Spleen (tissue), 11 donors: ENCODE data around the gene CASTOR2. TPM values are rescaled to one million over a fixed set of nuclear protein-coding genes. Genes with fewer than 3 reads are reported as not detected.
A peak's percentile ranks its signal among the peaks of the same experiment; 100 is the strongest.

Source experiments
- DNase-seq: peaks from one replicate; pipeline ENCODE4 v3.0.0-alpha.2; 2020
- H3K27ac ChIP-seq, 8 donors: fragments of 200-600 bp; sonication (generic) in 7 of 8; 1 replicate in 4 of 8; 2 replicates in 4 of 8; pipeline versions ENCODE4 v1.5.0 to v1.8.0; 2016 to 2021; ENCODE audit warnings: inconsistent platforms in 4 of 8, mild to moderate bottlenecking in 4 of 8, moderate library complexity in 1 of 8
- H3K27me3 ChIP-seq, 7 donors: fragments of 200-600 bp; sonication (generic) in 6 of 7; replicated peaks in 1 of 7; 1 replicate in 4 of 7; 2 replicates in 3 of 7; pipeline versions ENCODE4 v1.5.0 to v1.8.0; 2016 to 2021; ENCODE audit warnings: inconsistent platforms in 3 of 7, mild to moderate bottlenecking in 1 of 7
- H3K36me3 ChIP-seq, 6 donors: fragments of 200-600 bp; sonication (generic) in 5 of 6; 1 replicate in 4 of 6; 2 replicates in 2 of 6; pipeline versions ENCODE4 v1.5.0 to v1.8.0; 2016 to 2021; ENCODE audit warnings: inconsistent platforms in 2 of 6
- H3K4me1 ChIP-seq, 6 donors: fragments of 200-600 bp; sonication (generic) in 5 of 6; 1 replicate in 3 of 6; 2 replicates in 3 of 6; pipeline versions ENCODE4 v1.5.0 to v1.8.0; 2016 to 2021; ENCODE audit warnings: inconsistent platforms in 3 of 6
- H3K4me3 ChIP-seq, 8 donors: fragments of 200-600 bp; sonication (generic) in 7 of 8; 1 replicate in 4 of 8; 2 replicates in 4 of 8; pipeline versions ENCODE4 v1.5.0 to v1.8.0; 2016 to 2021; ENCODE audit warnings: inconsistent platforms in 4 of 8, mild to moderate bottlenecking in 4 of 8, moderate library complexity in 2 of 8
- H3K9me3 ChIP-seq, 8 donors: fragments of 200-600 bp; sonication (generic) in 7 of 8; 1 replicate in 4 of 8; 2 replicates in 4 of 8; pipeline versions ENCODE4 v1.5.0 to v1.8.0; 2016 to 2021; ENCODE audit warnings: inconsistent platforms in 4 of 8
- CTCF ChIP-seq, 11 experiments: fragments of 200-600 bp in 7 of 11; fragments of 450-650 bp in 4 of 11; sonication (generic) in 4 of 11; IDR thresholded peaks in 8 of 11; conservative IDR thresholded peaks in 3 of 11; 1 replicate in 7 of 11; 2 replicates in 4 of 11; pipeline versions ENCODE4 v1.4.0 to v1.8.0; 2016 to 2021; ENCODE audit warnings: antibody characterized with exemption in 11 of 11, inconsistent platforms in 4 of 11, mild to moderate bottlenecking in 1 of 11
- POLR2A ChIP-seq, 3 donors: fragments of 450-650 bp; IDR thresholded peaks; one replicate each; pipeline ENCODE4 v1.5.1; 2017; ENCODE audit warnings: antibody characterized with exemption in 3 of 3, mild to moderate bottlenecking in 1 of 3
- POLR2AphosphoS5 ChIP-seq, 3 donors: sonication (generic); formaldehyde crosslinking; IDR thresholded peaks; one replicate each; pipeline ENCODE4 v1.5.1; 2017; ENCODE audit warnings: antibody characterized with exemption in 3 of 3
- WGBS, 5 donors: extraction: QIAGEN DNeasy Blood & Tissue Kit in 3 of 5; methylation state at CpG; one replicate each; pipeline versions ENCODE4 v1.1.5 to v1.1.7; 2013 to 2018; 5-methylcytosine and 5-hydroxymethylcytosine counted together
- intact Hi-C: fragments of 100-400 bp; cut with DNase I; formaldehyde crosslinking; loops from one replicate; pipeline ENCODE4 v1.15.0; 2023; ENCODE audit warnings: low total_unique reads
- polyA plus RNA-seq, 3 donors: library from polyadenylated mRNA; stranded (reverse); fragments of 200-250 nt; gene quantifications; one replicate each; pipeline ENCODE4 v1.2.1, GENCODE V29; 2013
- total RNA-seq, 7 donors: library from RNA; depleted of rRNA in 3 of 7; stranded (reverse); fragments of >200 nt in 3 of 7; fragmentation: NEBNext Ultra II Directional in 4 of 7; extraction: Animal tissue kit (Norgen Biotek cat#: 25700) in 4 of 7; gene quantifications; one replicate each; pipeline versions ENCODE4 v1.1.0 to v1.2.1, GENCODE V29; 2016 to 2021
- donor health status: healthy with polysubstance abuse.
- donor health status: DM: no; HTN: no; CAD: no; lungs with moderate emphysema.
- donor health status: DM: no; HTN: no; CAD: no.
- donor health status: Bipolar disorder and iron deficiency.
- donor health status: healthy.
- donor health status: DM: no; HTN: no; CAD: no.
- donor health status: DM: yes; HTN: yes; CAD: no.

The CASTOR2 gene
- total and polyA plus RNA-seq, 10 donors: 0.11 to 9.8 (median 5.6) TPM

- no peak overlapping the region for H3K4me3 ChIP-seq
- TF ChIP-seq CTCF (IDR thresholded peaks at IDR 0.05 in 8 of 11, conservative IDR thresholded peaks at IDR 0.05 in 3 of 11) (no peak), POLR2A (IDR thresholded peaks at IDR 0.05) (no peak), POLR2AphosphoS5 (IDR thresholded peaks at IDR 0.05) (no peak)
- H3K27ac ChIP-seq: peak overlapping the region in 1 of 8 donors; percentile 1
- no peaks in the 10 kb centered on the region for H3K9me3 ChIP-seq
- intact Hi-C loops: no loop called here
- DNase-seq: no peak
- H3K27me3 ChIP-seq: no peaks in the 10 kb centered on the region
- 76 to 90% (median 88%) methylated on average over 14 of the region's 14 CpGs for WGBS, 5 donors
- H3K4me1 ChIP-seq: no peaks in the 10 kb centered on the region
- peaks cover 5 to 100% (median 95%) of the 10 kb centered on the region in 6 donors for H3K36me3 ChIP-seq
These were observed 91.6 kb downstream of the CASTOR2 start for GRCh38 chr7:75055830-75056772.

- no peak for TF ChIP-seq CTCF (IDR thresholded peaks at IDR 0.05 in 8 of 11, conservative IDR thresholded peaks at IDR 0.05 in 3 of 11)
- no peak for TF ChIP-seq POLR2AphosphoS5 (IDR thresholded peaks at IDR 0.05)
- Histone ChIP-seq H3K27ac (no peak overlapping the region), H3K4me3 (no peak overlapping the region), H3K4me1 (no peaks in the 10 kb centered on the region), H3K36me3 (peaks cover 7 to 100% (median 99%) of the 10 kb centered on the region in 6 donors), H3K9me3 (no peaks in the 10 kb centered on the region), H3K27me3 (no peaks in the 10 kb centered on the region)
- DNase-seq: no peak
- WGBS, 5 donors: 97 to 98% (median 98%) methylated on average over 15 of the region's 15 CpGs
- intact Hi-C loops: no loop called here
These were observed 93.9 kb downstream of the CASTOR2 start for GRCh38 chr7:75058406-75058805.

GRCh38 chr7:75064291-75064690 is 99.8 kb downstream of the CASTOR2 start:
- DNase-seq: peak; percentile 47
- Histone ChIP-seq H3K4me1 (no peaks in the 10 kb centered on the region), H3K27ac (no peak overlapping the region), H3K36me3 (peaks cover 3 to 100% (median 98%) of the 10 kb centered on the region in 6 donors), H3K4me3 (no peak overlapping the region), H3K9me3 (no peaks in the 10 kb centered on the region), H3K27me3 (no peaks in the 10 kb centered on the region)
- 82 to 97% (median 94%) methylated on average over 8 of the region's 8 CpGs for WGBS, 5 donors
- TF ChIP-seq POLR2A (IDR thresholded peaks at IDR 0.05) (no peak), CTCF (IDR thresholded peaks at IDR 0.05 in 8 of 11, conservative IDR thresholded peaks at IDR 0.05 in 3 of 11) (no peak), POLR2AphosphoS5 (IDR thresholded peaks at IDR 0.05) (no peak)
- intact Hi-C loops: no loop called here

GRCh38 chr7:75064801-75065200 is 100.3 kb downstream of the CASTOR2 start:
- Histone ChIP-seq H3K9me3 (no peaks in the 10 kb centered on the region), H3K27ac (no peak overlapping the region), H3K4me1 (no peaks in the 10 kb centered on the region), H3K36me3 (peaks cover 3 to 100% (median 98%) of the 10 kb centered on the region in 6 donors), H3K4me3 (no peak overlapping the region), H3K27me3 (no peaks in the 10 kb centered on the region)
- DNase-seq: peak; percentile 29
- TF ChIP-seq POLR2AphosphoS5 (IDR thresholded peaks at IDR 0.05): no peak
- no peak for TF ChIP-seq CTCF (IDR thresholded peaks at IDR 0.05 in 8 of 11, conservative IDR thresholded peaks at IDR 0.05 in 3 of 11)
- TF ChIP-seq POLR2A (IDR thresholded peaks at IDR 0.05): no peak
- WGBS, 5 donors: 95 to 99% (median 96%) methylated on average over 8 of the region's 8 CpGs
- intact Hi-C loops: no loop called here
